Caco-2 (cell line): Measurements from ENCODE around the gene IL17RB. TPM values are rescaled to one million over a fixed set of nuclear protein-coding genes. Genes with fewer than 3 reads are reported as not detected.

Source experiments
- BruUV-seq: library from RNA; stranded (reverse); fragments of 400-500 nt; replicated peaks from 2 replicates; lab custom pipeline; 2021; lab: Mats Ljungman, UMichigan
- CTCF ChIA-PET: fragments of 300-600 bp; sonication (Branson Sonifier 250); formaldehyde crosslinking; loops from one replicate; lab custom pipeline; 2022; ENCODE audit warnings: antibody characterized with exemption; lab: Charles Lee
- POLR2A ChIA-PET: fragments of 300-600 bp; sonication (Branson Sonifier 250); formaldehyde crosslinking; loops from one replicate; lab custom pipeline; 2022; ENCODE audit warnings: antibody characterized with exemption; lab: Charles Lee
- DNase-seq, 2 experiments: peaks; one replicate each; pipeline versions ENCODE4 v3.0.0 to v3.0.0-alpha.2; 2020 to 2022
- H3K27me3 ChIP-seq: replicated peaks from 2 replicates; pipeline ENCODE4 v1.6.0; 2011; ENCODE audit warnings: low read length; ENCODE audit not compliant: control insufficient read depth, insufficient read depth
- H3K36me3 ChIP-seq: 2 replicates; pipeline ENCODE4 v1.5.1; 2011; ENCODE audit warnings: low read length; ENCODE audit not compliant: control insufficient read depth, insufficient read depth
- H3K4me1 ChIP-seq: fragments of 250-450 bp; sonication (Bioruptor Pico); 2 replicates; pipeline ENCODE4 v1.5.1; 2020; ENCODE audit warnings: mild to moderate bottlenecking
- H3K4me3 ChIP-seq: 2 replicates; pipeline ENCODE4 v1.5.1; 2011; ENCODE audit warnings: low read depth, mild to moderate bottlenecking, control low read depth, low read length
- H3K9me3 ChIP-seq: fragments of 250-450 bp; sonication (Bioruptor Pico); 2 replicates; pipeline ENCODE4 v1.5.1; 2020; ENCODE audit warnings: mild to moderate bottlenecking, moderate library complexity
- H3K27ac Mint-ChIP-seq: one replicate; pipeline ENCODE4 v1.8.0; 2022; ENCODE audit warnings: mixed read lengths; ENCODE audit not compliant: unreplicated experiment
- H3K27me3 Mint-ChIP-seq: one replicate; pipeline ENCODE4 v1.8.0; 2022; ENCODE audit warnings: mixed read lengths; ENCODE audit not compliant: insufficient read depth, unreplicated experiment
- H3K36me3 Mint-ChIP-seq: one replicate; pipeline ENCODE4 v1.8.0; 2022; ENCODE audit warnings: mild to moderate bottlenecking, mixed read lengths; ENCODE audit not compliant: insufficient read depth, unreplicated experiment
- H3K4me1 Mint-ChIP-seq: one replicate; pipeline ENCODE4 v1.8.0; 2022; ENCODE audit warnings: low read depth, mixed read lengths; ENCODE audit not compliant: unreplicated experiment
- H3K4me3 Mint-ChIP-seq: one replicate; pipeline ENCODE4 v1.8.0; 2022; ENCODE audit warnings: mild to moderate bottlenecking, moderate library complexity, mixed read lengths; ENCODE audit not compliant: unreplicated experiment
- H3K9me3 Mint-ChIP-seq: one replicate; pipeline ENCODE4 v1.8.0; 2022; ENCODE audit warnings: mixed read lengths; ENCODE audit not compliant: unreplicated experiment
- CTCF ChIP-seq, 2 experiments: fragments of 200-600 bp in 1 of 2; IDR thresholded peaks; 1 replicate in 1 of 2; 2 replicates in 1 of 2; pipeline versions ENCODE4 v1.5.1 to v1.8.0; 2011 to 2022; ENCODE audit warnings: antibody characterized with exemption in 1 of 2, control low read depth in 1 of 2, inconsistent platforms in 1 of 2, low read depth in 1 of 2, low read length in 1 of 2, mild to moderate bottlenecking in 1 of 2, moderate library complexity in 1 of 2; ENCODE audit not compliant: insufficient read depth in 1 of 2, severe bottlenecking in 1 of 2, unreplicated experiment in 1 of 2
- intact Hi-C: fragments of 100-400 bp; cut with micrococcal nuclease; formaldehyde crosslinking; loops from one replicate; pipeline ENCODE4 v1.10.0; 2022; ENCODE audit not compliant: unreplicated experiment
- total RNA-seq: library from RNA; stranded (reverse); gene quantifications from 2 replicates; pipeline ENCODE4 v1.2.3, GENCODE V29; 2022

The IL17RB gene
- total RNA-seq, 1 experiment from 2014 or later = 27.5 TPM

DNA sequence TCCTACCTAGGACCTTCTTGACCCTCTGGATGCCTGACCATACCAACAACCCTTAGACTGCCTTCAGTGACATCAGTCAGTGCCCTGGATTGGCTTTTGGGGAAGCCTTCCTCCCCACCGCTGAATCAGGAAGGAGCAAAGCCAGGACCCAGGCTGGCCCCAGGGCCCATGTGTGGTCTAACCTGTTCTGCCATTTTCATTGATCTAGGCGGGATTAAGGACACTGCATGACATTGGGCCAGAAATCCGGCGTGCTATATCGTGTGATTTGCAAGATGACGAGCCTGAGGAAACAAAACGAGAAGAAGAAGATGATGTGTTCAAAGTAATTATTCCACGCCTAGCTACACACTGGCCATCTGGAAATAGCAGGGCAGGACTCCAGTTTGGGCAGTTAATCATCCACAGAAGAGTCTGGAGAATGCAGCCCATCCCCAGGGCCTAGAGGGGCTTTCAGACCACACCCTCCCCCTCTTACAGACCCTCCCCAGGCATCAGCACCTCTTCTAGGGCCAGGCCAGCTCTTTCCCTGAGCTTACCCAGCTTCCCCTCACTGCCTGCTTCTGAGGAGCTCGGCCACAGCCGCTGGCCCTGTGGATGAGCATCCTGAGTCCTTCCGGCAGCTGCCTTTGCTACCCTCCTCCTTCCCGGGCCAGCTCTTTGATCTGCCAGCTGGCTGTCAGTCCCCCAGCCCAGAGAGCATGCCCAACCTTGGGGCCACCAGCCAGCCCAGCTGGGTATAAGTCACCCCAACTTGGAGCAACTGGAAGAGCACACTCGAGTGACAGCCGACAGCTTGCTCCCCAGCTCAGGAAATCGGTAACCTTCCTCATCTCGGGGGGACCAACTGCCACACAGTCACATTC is 46.1 kb upstream of the IL17RB start:
- Histone ChIP-seq H3K9me3 (no peaks in the 10 kb centered on the region), H3K4me3 (no peak overlapping the region), H3K27me3 (no peaks in the 10 kb centered on the region), H3K36me3 (no peaks in the 10 kb centered on the region), H3K4me1 (peaks cover 16% of the 10 kb centered on the region)
- H3K27me3 Mint-ChIP-seq = no peaks in the 10 kb centered on the region
- intact Hi-C loops = no loop called here
- no peak overlapping the region for H3K27ac Mint-ChIP-seq
- POLR2A ChIA-PET = no interaction called here
- no peak for DNase-seq
- CTCF ChIA-PET = no interaction called here
- no peaks in the 10 kb centered on the region for H3K9me3 Mint-ChIP-seq
- no peak overlapping the region for H3K4me3 Mint-ChIP-seq
- peaks cover 9% of the 10 kb centered on the region for H3K4me1 Mint-ChIP-seq
- H3K36me3 Mint-ChIP-seq = no peaks in the 10 kb centered on the region
- no peak for TF ChIP-seq CTCF (IDR thresholded peaks at IDR 0.05; ENCODE audit: insufficient read depth in 1 of 2, low read depth in 1 of 2, low read length in 1 of 2, severe bottlenecking in 1 of 2, unreplicated experiment in 1 of 2)
- BruUV-seq = no TSS peak

GRCh38 chr3:53801319-53801718 is 45.0 kb upstream of the IL17RB start:
- CTCF ChIA-PET = no interaction called here
- H3K27ac Mint-ChIP-seq = no peak overlapping the region
- Histone ChIP-seq H3K27me3 (no peaks in the 10 kb centered on the region), H3K9me3 (no peaks in the 10 kb centered on the region), H3K36me3 (no peaks in the 10 kb centered on the region), H3K4me3 (no peak overlapping the region), H3K4me1 (peaks cover 20% of the 10 kb centered on the region)
- intact Hi-C loops = no loop called here
- no peak for TF ChIP-seq CTCF (IDR thresholded peaks at IDR 0.05; ENCODE audit: insufficient read depth in 1 of 2, low read depth in 1 of 2, low read length in 1 of 2, severe bottlenecking in 1 of 2, unreplicated experiment in 1 of 2)
- H3K4me3 Mint-ChIP-seq = no peak overlapping the region
- no peaks in the 10 kb centered on the region for H3K36me3 Mint-ChIP-seq
- no peaks in the 10 kb centered on the region for H3K9me3 Mint-ChIP-seq
- no peaks in the 10 kb centered on the region for H3K27me3 Mint-ChIP-seq
- POLR2A ChIA-PET = no interaction called here
- DNase-seq = no peak
- H3K4me1 Mint-ChIP-seq = peaks cover 13% of the 10 kb centered on the region
- no TSS peak for BruUV-seq

DNA sequence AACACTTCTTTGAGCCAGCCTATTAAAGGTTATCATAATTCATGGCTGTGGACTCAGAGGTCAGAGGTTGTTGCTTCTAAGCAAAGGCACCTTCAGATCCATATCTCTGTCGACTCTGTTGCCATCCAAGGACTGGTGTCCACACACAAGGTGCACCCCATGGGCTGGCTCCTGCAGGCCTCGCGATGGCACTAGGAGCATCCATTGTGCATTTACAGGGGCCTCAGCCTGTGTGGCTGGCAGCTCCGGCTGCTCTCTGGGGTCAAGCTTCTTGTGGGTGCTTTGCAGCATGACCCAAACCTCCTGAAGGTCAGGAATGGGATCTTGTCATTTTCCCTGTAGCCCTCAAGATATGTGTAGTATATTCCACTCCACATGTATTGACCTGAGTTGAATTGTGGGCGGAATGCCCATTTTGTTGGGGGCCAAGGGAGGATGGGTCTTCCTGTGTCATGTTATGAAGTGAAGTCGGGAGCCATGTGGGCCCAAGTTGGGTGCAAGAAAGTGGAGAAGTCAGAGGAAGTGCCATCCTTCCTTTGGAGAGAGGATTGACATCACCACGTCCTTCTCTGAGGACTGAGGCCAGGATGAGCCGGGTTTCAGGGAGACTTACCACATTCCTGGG is 44.0 kb upstream of the IL17RB start:
- BruUV-seq = no TSS peak
- Mint-ChIP-seq H3K4me1 (peaks cover 20% of the 10 kb centered on the region), H3K9me3 (no peaks in the 10 kb centered on the region), H3K27ac (no peak overlapping the region), H3K27me3 (no peaks in the 10 kb centered on the region), H3K4me3 (no peak overlapping the region), H3K36me3 (no peaks in the 10 kb centered on the region)
- CTCF ChIA-PET = no interaction called here
- H3K9me3 ChIP-seq = no peaks in the 10 kb centered on the region
- intact Hi-C loops = no loop called here
- TF ChIP-seq CTCF (IDR thresholded peaks at IDR 0.05; ENCODE audit: insufficient read depth in 1 of 2, low read depth in 1 of 2, low read length in 1 of 2, severe bottlenecking in 1 of 2, unreplicated experiment in 1 of 2) = no peak
- DNase-seq = no peak
- no peak overlapping the region for H3K4me3 ChIP-seq
- no peaks in the 10 kb centered on the region for H3K36me3 ChIP-seq
- POLR2A ChIA-PET = no interaction called here
- no peaks in the 10 kb centered on the region for H3K27me3 ChIP-seq
- peaks cover 30% of the 10 kb centered on the region for H3K4me1 ChIP-seq
